WTC11 (cell line): Measurements from ENCODE around the gene PTPRJ. TPM values are rescaled to one million over a fixed set of nuclear protein-coding genes. Genes with fewer than 3 reads are reported as not detected.
"Not testable (repeated sequence)": the region's sequence is repeated elsewhere in the genome, so short reads cannot be mapped to it uniquely, and the experiment has no call there.

ENCODE experiments used
- ATAC-seq: fragments of 200-7000 bp; cut with Tn5 transposase; 2 replicates; pipeline ENCODE4 v1.10.0; 2021; ENCODE audit warnings: mild to moderate bottlenecking, moderate library complexity
- CTCF ChIA-PET: fragments of 300-600 bp; sonication (Branson Sonifier 250); formaldehyde crosslinking; loops from one replicate; lab custom pipeline; 2021; ENCODE audit warnings: antibody characterized with exemption; lab: Charles Lee
- POLR2A ChIA-PET: fragments of 350-600 bp; sonication (Branson Sonifier 250); formaldehyde crosslinking; loops from one replicate; lab custom pipeline; 2021; ENCODE audit warnings: antibody characterized with exemption; lab: Charles Lee
- DNase-seq: peaks from one replicate; pipeline ENCODE4 v3.0.0; 2021; ENCODE audit warnings: low spot score
- H3K27ac Mint-ChIP-seq: 2 replicates; pipeline ENCODE4 v1.8.0; 2021; ENCODE audit warnings: mixed read lengths
- H3K27me3 Mint-ChIP-seq: 2 replicates; pipeline ENCODE4 v1.8.0; 2021; ENCODE audit warnings: low read depth, mild to moderate bottlenecking, moderate library complexity, mixed read lengths
- H3K36me3 Mint-ChIP-seq: 2 replicates; pipeline ENCODE4 v1.8.0; 2021; ENCODE audit warnings: mixed read lengths
- H3K4me1 Mint-ChIP-seq: 2 replicates; pipeline ENCODE4 v1.8.0; 2022; ENCODE audit warnings: mixed read lengths
- H3K4me3 Mint-ChIP-seq: 2 replicates; pipeline ENCODE4 v1.8.0; 2021; ENCODE audit warnings: mild to moderate bottlenecking, moderate library complexity, mixed read lengths
- H3K9me3 Mint-ChIP-seq: 2 replicates; pipeline ENCODE4 v1.8.0; 2021; ENCODE audit warnings: mixed read lengths
- AR ChIP-seq: fragments of 250-450 bp; sonication (Bioruptor Pico); IDR thresholded peaks from 2 replicates; pipeline ENCODE4 v1.9.0; 2021; ENCODE audit warnings: mild to moderate bottlenecking
- ATF1 ChIP-seq: sonication (generic); formaldehyde crosslinking; IDR thresholded peaks from 2 replicates; pipeline ENCODE4 v1.8.1; 2023; ENCODE audit warnings: mild to moderate bottlenecking, moderate library complexity, missing genetic modification reagents
- ATF2 ChIP-seq: sonication (generic); formaldehyde crosslinking; IDR thresholded peaks from 2 replicates; pipeline ENCODE4 v1.8.1; 2022; ENCODE audit warnings: low read depth, missing genetic modification reagents, borderline replicate concordance
- ATF6 ChIP-seq: sonication (generic); formaldehyde crosslinking; IDR thresholded peaks from 2 replicates; pipeline ENCODE4 v1.8.1; 2023; ENCODE audit warnings: mild to moderate bottlenecking, missing genetic modification reagents
- E2F1 ChIP-seq: sonication (generic); formaldehyde crosslinking; IDR thresholded peaks from 2 replicates; pipeline ENCODE4 v1.8.0; 2022; ENCODE audit warnings: mild to moderate bottlenecking, missing genetic modification reagents
- ESRRA ChIP-seq: sonication (generic); formaldehyde crosslinking; IDR thresholded peaks from 2 replicates; pipeline ENCODE4 v1.8.1; 2022; ENCODE audit warnings: mild to moderate bottlenecking, missing genetic modification reagents, borderline replicate concordance
- FOXJ3 ChIP-seq: sonication (generic); formaldehyde crosslinking; IDR thresholded peaks from 2 replicates; pipeline ENCODE4 v1.9.0; 2021; ENCODE audit warnings: missing genetic modification reagents, mild to moderate bottlenecking, borderline replicate concordance
- SOX15 ChIP-seq: fragments of 250-450 bp; sonication (Bioruptor Pico); IDR thresholded peaks from 2 replicates; pipeline ENCODE4 v1.9.0; 2021; ENCODE audit warnings: mild to moderate bottlenecking
- TEAD1 ChIP-seq: sonication (generic); formaldehyde crosslinking; IDR thresholded peaks from 2 replicates; pipeline ENCODE4 v1.8.0; 2022; ENCODE audit warnings: mild to moderate bottlenecking, missing genetic modification reagents
- TEAD4 ChIP-seq: sonication (generic); formaldehyde crosslinking; IDR thresholded peaks from 2 replicates; pipeline ENCODE4 v1.8.0; 2022; ENCODE audit warnings: mild to moderate bottlenecking, missing genetic modification reagents
- ZNF232 ChIP-seq: sonication (generic); formaldehyde crosslinking; IDR thresholded peaks from 2 replicates; pipeline ENCODE4 v1.8.0; 2022; ENCODE audit warnings: mild to moderate bottlenecking, missing genetic modification reagents
- ZNF263 ChIP-seq: sonication (generic); formaldehyde crosslinking; IDR thresholded peaks from 2 replicates; pipeline ENCODE4 v1.8.1; 2022; ENCODE audit warnings: low read depth, mild to moderate bottlenecking, moderate library complexity, missing genetic modification reagents
- ZNF317 ChIP-seq: sonication (generic); formaldehyde crosslinking; IDR thresholded peaks from 2 replicates; pipeline ENCODE4 v1.8.1; 2023; ENCODE audit warnings: low read depth, mild to moderate bottlenecking, moderate library complexity, missing genetic modification reagents, borderline replicate concordance
- ZNF425 ChIP-seq: fragments of 250-450 bp; sonication (Bioruptor Pico); conservative IDR thresholded peaks from 2 replicates; pipeline ENCODE4 v1.9.0; 2021; ENCODE audit warnings: mild to moderate bottlenecking
- total RNA-seq: library from RNA; stranded (reverse); gene quantifications from 3 replicates; pipeline ENCODE4 v1.2.3, GENCODE V29; 2021

PTPRJ gene
- total RNA-seq, 1 experiment from 2014 or later = 19.5 TPM

GRCh38 chr11:47932544-47932943 is 47.8 kb upstream of the PTPRJ start (continued):
- TF ChIP-seq SOX15 (no peak), ATF6 (no peak), ZNF232 (no peak), TEAD1 (CRISPR knock-in tag) (no peak), AR (CRISPR knock-in tag) (no peak), ATF2 (no peak), ATF1 (CRISPR knock-in tag) (no peak), ZNF317 (CRISPR knock-in tag) (no peak), FOXJ3 (CRISPR knock-in tag) (no peak), E2F1 (CRISPR knock-in tag) (no peak)

- H3K27ac Mint-ChIP-seq, H3K36me3 Mint-ChIP-seq, H3K4me1 Mint-ChIP-seq, ATAC-seq, DNase-seq, POLR2A ChIA-PET, H3K27me3 Mint-ChIP-seq, H3K9me3 Mint-ChIP-seq, H3K4me3 Mint-ChIP-seq: not testable (repeated sequence)
- CTCF ChIA-PET = interaction anchor here (0.7 to 5.9 kb wide), 10 partner anchors 9 to 181 kb away, joined by 3 to 60 read pairs (median 3); no protein-coding TSS in a partner anchor
These were observed 46.6 kb upstream of the PTPRJ start for GRCh38 chr11:47933797-47934196.

- no peak overlapping the region for H3K4me3 Mint-ChIP-seq
- ATAC-seq (no peak), DNase-seq (no peak)
- CTCF ChIA-PET = no interaction called here
- no peaks in the 10 kb centered on the region for H3K27me3 Mint-ChIP-seq
- POLR2A ChIA-PET = no interaction called here
- TF ChIP-seq TEAD4 (CRISPR knock-in tag) (no peak), ESRRA (CRISPR knock-in tag) (no peak), ZNF425 (CRISPR knock-in tag) (no peak), ZNF263 (CRISPR knock-in tag) (no peak)
- peaks cover 9% of the 10 kb centered on the region for H3K4me1 Mint-ChIP-seq
- H3K27ac Mint-ChIP-seq = no peak overlapping the region
- H3K9me3 Mint-ChIP-seq = no peaks in the 10 kb centered on the region
- H3K36me3 Mint-ChIP-seq = no peaks in the 10 kb centered on the region
These were observed 41.4 kb upstream of the PTPRJ start for GRCh38 chr11:47938791-47939560.
